ENCODE data around the gene FAM114A1. TPM values are rescaled to one million over a fixed set of nuclear protein-coding genes. Genes with fewer than 3 reads are reported as not detected.

The FAM114A1 gene
- polyA plus RNA-seq, 1 donor from 2014 or later = not detected

GRCh38 chr4:38968668-38969067 is 101.1 kb downstream of the FAM114A1 start:
- H3K9ac ChIP-seq (ENCODE audit: low read length) = no peak overlapping the region
- no peak overlapping the region for H3K27ac ChIP-seq (ENCODE audit: low read length)
- H4K20me1 ChIP-seq (ENCODE audit: insufficient read depth) = no peaks in the 10 kb centered on the region
- H3K36me3 ChIP-seq (ENCODE audit: insufficient read depth, low read length) = no peaks in the 10 kb centered on the region
- no peak for TF ChIP-seq TAF1 (IDR thresholded peaks at IDR 0.05; ENCODE audit: low read depth)
- TF ChIP-seq, protein P1, sequence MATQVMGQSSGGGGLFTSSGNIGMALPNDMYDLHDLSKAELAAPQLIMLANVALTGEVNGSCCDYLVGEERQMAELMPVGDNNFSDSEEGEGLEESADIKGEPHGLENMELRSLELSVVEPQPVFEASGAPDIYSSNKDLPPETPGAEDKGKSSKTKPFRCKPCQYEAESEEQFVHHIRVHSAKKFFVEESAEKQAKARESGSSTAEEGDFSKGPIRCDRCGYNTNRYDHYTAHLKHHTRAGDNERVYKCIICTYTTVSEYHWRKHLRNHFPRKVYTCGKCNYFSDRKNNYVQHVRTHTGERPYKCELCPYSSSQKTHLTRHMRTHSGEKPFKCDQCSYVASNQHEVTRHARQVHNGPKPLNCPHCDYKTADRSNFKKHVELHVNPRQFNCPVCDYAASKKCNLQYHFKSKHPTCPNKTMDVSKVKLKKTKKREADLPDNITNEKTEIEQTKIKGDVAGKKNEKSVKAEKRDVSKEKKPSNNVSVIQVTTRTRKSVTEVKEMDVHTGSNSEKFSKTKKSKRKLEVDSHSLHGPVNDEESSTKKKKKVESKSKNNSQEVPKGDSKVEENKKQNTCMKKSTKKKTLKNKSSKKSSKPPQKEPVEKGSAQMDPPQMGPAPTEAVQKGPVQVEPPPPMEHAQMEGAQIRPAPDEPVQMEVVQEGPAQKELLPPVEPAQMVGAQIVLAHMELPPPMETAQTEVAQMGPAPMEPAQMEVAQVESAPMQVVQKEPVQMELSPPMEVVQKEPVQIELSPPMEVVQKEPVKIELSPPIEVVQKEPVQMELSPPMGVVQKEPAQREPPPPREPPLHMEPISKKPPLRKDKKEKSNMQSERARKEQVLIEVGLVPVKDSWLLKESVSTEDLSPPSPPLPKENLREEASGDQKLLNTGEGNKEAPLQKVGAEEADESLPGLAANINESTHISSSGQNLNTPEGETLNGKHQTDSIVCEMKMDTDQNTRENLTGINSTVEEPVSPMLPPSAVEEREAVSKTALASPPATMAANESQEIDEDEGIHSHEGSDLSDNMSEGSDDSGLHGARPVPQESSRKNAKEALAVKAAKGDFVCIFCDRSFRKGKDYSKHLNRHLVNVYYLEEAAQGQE (IDR thresholded peaks at IDR 0.05; ENCODE audit: borderline replicate concordance) = no peak
- H3K4me3 ChIP-seq (ENCODE audit: low read length) = no peak overlapping the region
- H3F3A ChIP-seq (ENCODE audit: insufficient read depth, low read length, poor library complexity, severe bottlenecking) = no peaks in the 10 kb centered on the region
- no peak overlapping the region for H3K4me2 ChIP-seq (ENCODE audit: low read length)
- no peaks in the 10 kb centered on the region for H3K27me3 ChIP-seq (ENCODE audit: insufficient read depth, low read depth, low read length)
- H3K9me2 ChIP-seq (ENCODE audit: insufficient read depth, low read length) = no peaks in the 10 kb centered on the region
- no peak overlapping the region for H2AFZ ChIP-seq (ENCODE audit: low read depth, low read length)
- H3K79me2 ChIP-seq (replicated peaks; ENCODE audit: insufficient read depth, low read length) = no peaks in the 10 kb centered on the region
- H3K9me3 ChIP-seq (ENCODE audit: low read length) = no peaks in the 10 kb centered on the region

DNA sequence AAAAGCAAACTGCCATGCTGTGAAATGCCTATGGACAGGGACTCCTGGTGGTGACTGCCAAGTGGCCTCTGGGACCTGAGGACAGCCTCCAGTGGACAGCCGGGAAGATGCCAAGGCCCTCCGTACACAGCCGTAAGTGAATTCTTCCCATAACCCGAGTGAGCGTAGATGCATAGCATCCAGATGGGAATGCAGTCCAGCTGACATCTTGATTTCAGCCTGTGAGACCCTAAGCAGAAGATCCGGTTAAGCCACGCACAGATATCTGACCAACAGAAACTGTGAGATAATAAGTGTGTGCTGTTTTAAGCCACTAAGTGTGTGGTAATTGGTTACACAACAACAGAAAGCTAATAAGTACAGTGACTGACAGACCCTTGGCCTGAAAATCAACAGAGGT is 108.7 kb downstream of the FAM114A1 start:
- Histone ChIP-seq H2AFZ (ENCODE audit: low read depth, low read length) (no peak overlapping the region), H3K4me2 (ENCODE audit: low read length) (no peak overlapping the region), H3F3A (ENCODE audit: insufficient read depth, low read length, poor library complexity, severe bottlenecking) (no peaks in the 10 kb centered on the region), H3K9me2 (ENCODE audit: insufficient read depth, low read length) (no peaks in the 10 kb centered on the region), H3K27me3 (ENCODE audit: insufficient read depth, low read depth, low read length) (no peaks in the 10 kb centered on the region), H3K9me3 (ENCODE audit: low read length) (no peaks in the 10 kb centered on the region), H3K27ac (ENCODE audit: low read length) (no peak overlapping the region), H3K36me3 (ENCODE audit: insufficient read depth, low read length) (no peaks in the 10 kb centered on the region), H4K20me1 (ENCODE audit: insufficient read depth) (no peaks in the 10 kb centered on the region), H3K9ac (ENCODE audit: low read length) (no peak overlapping the region), H3K79me2 (replicated peaks; ENCODE audit: insufficient read depth, low read length) (no peaks in the 10 kb centered on the region), H3K4me3 (ENCODE audit: low read length) (no peak overlapping the region)
- TF ChIP-seq EZH2 (IDR thresholded peaks at IDR 0.05; ENCODE audit: borderline replicate concordance, insufficient read depth, low read length, poor library complexity, severe bottlenecking) = no peak
- TF ChIP-seq RAD21 (conservative IDR thresholded peaks at IDR 0.05) = no peak
- no peak for TF ChIP-seq SMC3 (conservative IDR thresholded peaks at IDR 0.05; ENCODE audit: poor library complexity)
- TF ChIP-seq TAF1 (IDR thresholded peaks at IDR 0.05; ENCODE audit: low read depth) = no peak
- no peak for TF ChIP-seq EP300 (conservative IDR thresholded peaks at IDR 0.05; ENCODE audit: poor library complexity, severe bottlenecking)
- TF ChIP-seq, protein P1 (IDR thresholded peaks at IDR 0.05; ENCODE audit: borderline replicate concordance) = no peak
- no peak for TF ChIP-seq POLR2AphosphoS5 (IDR thresholded peaks at IDR 0.05)
- TF ChIP-seq MXI1 (conservative IDR thresholded peaks at IDR 0.05; ENCODE audit: poor library complexity, severe bottlenecking) = no peak
- TF ChIP-seq, protein P2, sequence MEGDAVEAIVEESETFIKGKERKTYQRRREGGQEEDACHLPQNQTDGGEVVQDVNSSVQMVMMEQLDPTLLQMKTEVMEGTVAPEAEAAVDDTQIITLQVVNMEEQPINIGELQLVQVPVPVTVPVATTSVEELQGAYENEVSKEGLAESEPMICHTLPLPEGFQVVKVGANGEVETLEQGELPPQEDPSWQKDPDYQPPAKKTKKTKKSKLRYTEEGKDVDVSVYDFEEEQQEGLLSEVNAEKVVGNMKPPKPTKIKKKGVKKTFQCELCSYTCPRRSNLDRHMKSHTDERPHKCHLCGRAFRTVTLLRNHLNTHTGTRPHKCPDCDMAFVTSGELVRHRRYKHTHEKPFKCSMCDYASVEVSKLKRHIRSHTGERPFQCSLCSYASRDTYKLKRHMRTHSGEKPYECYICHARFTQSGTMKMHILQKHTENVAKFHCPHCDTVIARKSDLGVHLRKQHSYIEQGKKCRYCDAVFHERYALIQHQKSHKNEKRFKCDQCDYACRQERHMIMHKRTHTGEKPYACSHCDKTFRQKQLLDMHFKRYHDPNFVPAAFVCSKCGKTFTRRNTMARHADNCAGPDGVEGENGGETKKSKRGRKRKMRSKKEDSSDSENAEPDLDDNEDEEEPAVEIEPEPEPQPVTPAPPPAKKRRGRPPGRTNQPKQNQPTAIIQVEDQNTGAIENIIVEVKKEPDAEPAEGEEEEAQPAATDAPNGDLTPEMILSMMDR (IDR thresholded peaks at IDR 0.05; ENCODE audit: poor library complexity, severe bottlenecking) = no peak
